H9 (cell line): ENCODE measurements around the gene ATAD1. TPM values are rescaled to one million over a fixed set of nuclear protein-coding genes. Genes with fewer than 3 reads are reported as not detected.

Experiments used
- DNase-seq: peaks from one replicate; pipeline ENCODE4 v3.0.0-alpha.2; 2017
- H2AFZ ChIP-seq: one replicate; pipeline ENCODE4 v1.6.1; 2013; ENCODE audit warnings: mild to moderate bottlenecking, low read length, control low read depth, moderate library complexity
- H2AK5ac ChIP-seq: 2 replicates; pipeline ENCODE4 v1.6.1; 2013; ENCODE audit warnings: low read length, control low read depth, mixed read lengths; ENCODE audit not compliant: insufficient read length
- H2BK120ac ChIP-seq: one replicate; pipeline ENCODE4 v1.6.1; 2013; ENCODE audit warnings: low read depth, mild to moderate bottlenecking, low read length, control low read depth, inconsistent platforms; ENCODE audit not compliant: poor library complexity, severe bottlenecking
- H2BK12ac ChIP-seq: 2 replicates; pipeline ENCODE4 v1.6.1; 2013; ENCODE audit warnings: low read length, control low read depth, mixed read lengths, low read depth; ENCODE audit not compliant: insufficient read length
- H2BK15ac ChIP-seq: 2 replicates; pipeline ENCODE4 v1.6.1; 2013; ENCODE audit warnings: low read depth, low read length, control low read depth
- H2BK20ac ChIP-seq: one replicate; pipeline ENCODE4 v1.6.1; 2013; ENCODE audit warnings: low read depth, mild to moderate bottlenecking, low read length, control low read depth, inconsistent platforms; ENCODE audit not compliant: poor library complexity, severe bottlenecking
- H2BK5ac ChIP-seq: 2 replicates; pipeline ENCODE4 v1.6.1; 2013; ENCODE audit warnings: low read length, control low read depth, mixed read lengths; ENCODE audit not compliant: insufficient read length
- H3K14ac ChIP-seq: 2 replicates; pipeline ENCODE4 v1.6.1; 2013; ENCODE audit warnings: low read length, control low read depth; ENCODE audit not compliant: insufficient read depth
- H3K18ac ChIP-seq: 2 replicates; pipeline ENCODE4 v1.6.1; 2013; ENCODE audit warnings: low read depth, mild to moderate bottlenecking, mixed read lengths, low read length, control low read depth; ENCODE audit not compliant: insufficient read length
- H3K23ac ChIP-seq: 2 replicates; pipeline ENCODE4 v1.6.1; 2013; ENCODE audit warnings: low read length, control low read depth, mixed read lengths, low read depth; ENCODE audit not compliant: insufficient read length
- H3K23me2 ChIP-seq: 2 replicates; pipeline ENCODE4 v1.6.1; 2013; ENCODE audit warnings: low read depth, mild to moderate bottlenecking, mixed read lengths, low read length, control low read depth; ENCODE audit not compliant: insufficient read length, poor library complexity, severe bottlenecking
- H3K27ac ChIP-seq: 2 replicates; pipeline ENCODE4 v1.5.1; 2013; ENCODE audit warnings: low read length, control low read depth, mixed read lengths, low read depth; ENCODE audit not compliant: insufficient read length
- H3K27me3 ChIP-seq: 2 replicates; pipeline ENCODE4 v1.6.1; 2013; ENCODE audit warnings: low read length, control low read depth, inconsistent platforms; ENCODE audit not compliant: insufficient read depth
- H3K4ac ChIP-seq: 2 replicates; pipeline ENCODE4 v1.6.1; 2013; ENCODE audit warnings: low read depth, mild to moderate bottlenecking, control low read depth, inconsistent platforms, low read length, moderate library complexity
- H3K4me1 ChIP-seq: 2 replicates; pipeline ENCODE4 v1.6.1; 2013; ENCODE audit warnings: low read length, control low read depth, inconsistent platforms; ENCODE audit not compliant: insufficient read depth
- H3K4me2 ChIP-seq: 2 replicates; pipeline ENCODE4 v1.6.1; 2013; ENCODE audit warnings: low read length, control low read depth, mixed read lengths; ENCODE audit not compliant: insufficient read length, insufficient read depth
- H3K56ac ChIP-seq: 2 replicates; pipeline ENCODE4 v1.6.1; 2013; ENCODE audit warnings: low read depth, mild to moderate bottlenecking, mixed read lengths, low read length, control low read depth; ENCODE audit not compliant: insufficient read length
- H3K79me1 ChIP-seq: 2 replicates; pipeline ENCODE4 v1.6.1; 2013; ENCODE audit warnings: low read depth, mild to moderate bottlenecking, moderate library complexity, low read length, control low read depth, inconsistent platforms; ENCODE audit not compliant: insufficient read depth, poor library complexity, severe bottlenecking
- H3K79me2 ChIP-seq: 2 replicates; pipeline ENCODE4 v1.6.1; 2013; ENCODE audit warnings: low read length, control low read depth, inconsistent platforms; ENCODE audit not compliant: insufficient read depth
- H3K9ac ChIP-seq: 2 replicates; pipeline ENCODE4 v1.6.1; 2013; ENCODE audit warnings: low read length, control low read depth, mixed read lengths; ENCODE audit not compliant: insufficient read length; ENCODE audit errors: extremely low read depth
- H3K9me3 ChIP-seq: one replicate; pipeline ENCODE4 v1.6.1; 2013; ENCODE audit warnings: low read depth, low read length, inconsistent platforms; ENCODE audit not compliant: control insufficient read depth
- H3T11ph ChIP-seq: one replicate; pipeline ENCODE4 v1.6.1; 2013; ENCODE audit warnings: mild to moderate bottlenecking, low read length, control low read depth, inconsistent platforms
- H4K20me1 ChIP-seq: one replicate; pipeline ENCODE4 v1.6.1; 2013; ENCODE audit not compliant: control insufficient read depth, insufficient read length, insufficient read depth
- H4K5ac ChIP-seq: 2 replicates; pipeline ENCODE4 v1.6.1; 2013; ENCODE audit warnings: low read depth, mild to moderate bottlenecking, mixed read lengths, low read length, control low read depth; ENCODE audit not compliant: insufficient read length
- H4K8ac ChIP-seq: replicated peaks from 2 replicates; pipeline ENCODE4 v1.6.1; 2013; ENCODE audit warnings: low read length, control low read depth, mixed read lengths, low read depth; ENCODE audit not compliant: insufficient read length
- H4K91ac ChIP-seq: 2 replicates; pipeline ENCODE4 v1.6.1; 2013; ENCODE audit warnings: low read depth, mild to moderate bottlenecking, moderate library complexity, mixed read lengths, low read length, control low read depth; ENCODE audit not compliant: insufficient read length
- H3K27ac Mint-ChIP-seq, 3 experiments: 2 replicates in 2 of 3; 3 replicates in 1 of 3; pipeline ENCODE4 v1.8.0; 2020 to 2021; ENCODE audit warnings: mixed read lengths in 3 of 3, mild to moderate bottlenecking in 1 of 3, moderate library complexity in 1 of 3
- H3K27me3 Mint-ChIP-seq: 2 replicates; pipeline ENCODE4 v1.8.0; 2021; ENCODE audit warnings: low read depth, mild to moderate bottlenecking, moderate library complexity, mixed read lengths
- H3K36me3 Mint-ChIP-seq, 3 experiments: 2 replicates in 2 of 3; 3 replicates in 1 of 3; pipeline ENCODE4 v1.8.0; 2020 to 2021; ENCODE audit warnings: low read depth in 3 of 3, mixed read lengths in 3 of 3; ENCODE audit not compliant: insufficient read depth in 1 of 3
- H3K4me1 Mint-ChIP-seq, 2 experiments: 2 replicates each; pipeline ENCODE4 v1.8.0; 2020; ENCODE audit warnings: mixed read lengths in 2 of 2
- H3K4me3 Mint-ChIP-seq, 2 experiments: 2 replicates in 1 of 2; 3 replicates in 1 of 2; pipeline ENCODE4 v1.8.0; 2020 to 2021; ENCODE audit warnings: mild to moderate bottlenecking in 2 of 2, mixed read lengths in 2 of 2, moderate library complexity in 1 of 2
- H3K9me3 Mint-ChIP-seq, 2 experiments: 2 replicates in 1 of 2; 3 replicates in 1 of 2; pipeline ENCODE4 v1.8.0; 2020; ENCODE audit warnings: mild to moderate bottlenecking in 2 of 2, mixed read lengths in 2 of 2, moderate library complexity in 1 of 2
- CTCF ChIP-seq: fragments of 200-600 bp; sonication (generic); conservative IDR thresholded peaks from 3 replicates; pipeline ENCODE4 v1.8.0; 2021; ENCODE audit warnings: antibody characterized with exemption, mild to moderate bottlenecking
- WGBS: extraction: QIAGEN DNeasy Blood & Tissue Kit; methylation state at CpG from one replicate; pipeline ENCODE4 v1.1.7; 2013; ENCODE audit warnings: missing lambda C conversion rate, low lambda C conversion rate, mixed read lengths; ENCODE audit not compliant: insufficient read length; ENCODE audit errors: extremely low coverage; 5-methylcytosine and 5-hydroxymethylcytosine counted together
- total RNA-seq: library from RNA; stranded (reverse); gene quantifications from 2 replicates; pipeline ENCODE4 v1.2.1, GENCODE V29; 2021

Gene ATAD1
- total RNA-seq, 1 experiment from 2014 or later, result 38.7 TPM

- no peak overlapping the region for H2BK20ac ChIP-seq
- H2AFZ ChIP-seq, result no peak overlapping the region
- H3K79me2 ChIP-seq, result no peaks in the 10 kb centered on the region
- no peaks in the 10 kb centered on the region for H3K9me3 ChIP-seq
- no peaks in the 10 kb centered on the region for H3K23me2 ChIP-seq
- no CpG with 5 or more reads among the region's 4 CpGs for WGBS
- no peaks in the 10 kb centered on the region for H3K4me1 ChIP-seq
- no peaks in the 10 kb centered on the region for H3K4me1 Mint-ChIP-seq
- no peak overlapping the region for H2BK12ac ChIP-seq
- H3K56ac ChIP-seq, result no peak overlapping the region
- H3K4me2 ChIP-seq, result no peak overlapping the region
- no peak overlapping the region for H2AK5ac ChIP-seq
- no peak overlapping the region for H3K23ac ChIP-seq
- H3K27ac ChIP-seq, result no peak overlapping the region
- no peak overlapping the region for H3K18ac ChIP-seq
- H3K79me1 ChIP-seq, result no peaks in the 10 kb centered on the region
- no peaks in the 10 kb centered on the region for H3K27me3 Mint-ChIP-seq
- H4K91ac ChIP-seq, result no peak overlapping the region
- no peak overlapping the region for H3T11ph ChIP-seq
- H4K20me1 ChIP-seq, result no peaks in the 10 kb centered on the region
- no peak overlapping the region for H2BK15ac ChIP-seq
- peaks cover 0 to 4% (median 0%) of the 10 kb centered on the region in 3 experiments; a peak in 1 of 7 replicates for H3K36me3 Mint-ChIP-seq
- no peak overlapping the region for H2BK120ac ChIP-seq
- no peak overlapping the region for H3K4ac ChIP-seq
- no peak overlapping the region for H3K4me3 Mint-ChIP-seq
- no peak overlapping the region for H2BK5ac ChIP-seq
- no peak for TF ChIP-seq CTCF
- H3K27ac Mint-ChIP-seq, result peak overlapping the region in 2 of 3 experiments; percentile 33 to 90; a peak in 3 of 7 replicates
- H3K9ac ChIP-seq, result no peak overlapping the region
- no peaks in the 10 kb centered on the region for H3K27me3 ChIP-seq
- no peaks in the 10 kb centered on the region for H3K9me3 Mint-ChIP-seq
- no peak overlapping the region for H4K5ac ChIP-seq
- no peak overlapping the region for H4K8ac ChIP-seq
- DNase-seq, result no peak
- no peak overlapping the region for H3K14ac ChIP-seq
Observed at GRCh38 chr10:87706731-87707130, 111.3 kb downstream of the ATAD1 start.
